Measurements from ENCODE around the gene ELP4.

DNA sequence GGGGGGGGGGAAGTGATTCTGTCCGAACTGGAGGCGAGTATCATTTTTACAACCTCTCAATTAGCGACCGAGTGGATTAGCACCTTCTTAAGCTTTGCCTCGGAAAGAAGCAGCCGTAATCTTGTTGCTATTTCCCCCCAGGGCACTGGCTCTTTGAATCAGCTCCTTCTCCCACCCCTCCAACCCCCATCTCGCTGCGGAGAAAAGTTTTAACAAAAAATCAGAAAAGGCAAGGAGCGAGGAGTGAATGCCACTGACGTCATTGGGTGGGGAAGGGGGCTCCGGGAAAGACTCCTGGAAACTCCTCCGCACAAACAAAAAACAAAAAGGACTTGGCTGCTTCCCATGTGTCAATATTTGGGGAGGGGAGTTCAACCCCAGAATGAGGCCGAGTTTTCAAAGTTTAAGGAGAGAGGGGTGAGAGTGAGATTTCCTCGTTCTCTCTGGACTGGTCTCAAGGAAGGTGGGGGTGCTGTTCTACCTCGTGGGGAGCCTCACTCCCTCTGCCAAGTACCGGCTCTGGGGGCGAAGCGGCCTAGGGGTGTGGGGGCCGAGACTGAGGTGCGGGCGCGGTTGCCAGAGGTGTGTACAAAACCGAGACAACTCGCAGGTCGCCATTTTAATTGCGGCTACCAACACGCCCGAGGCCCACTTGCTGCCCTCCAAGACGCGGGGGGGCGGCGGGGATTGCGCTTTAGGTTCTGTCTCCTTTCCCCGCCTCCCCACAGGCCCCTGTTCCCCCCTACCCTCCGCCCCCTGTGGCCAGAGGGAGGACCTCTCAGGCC, 304.0 kb downstream of the ELP4 start:
- TF ChIP-seq POLR2AphosphoS5 (IDR thresholded peaks at IDR 0.05; ENCODE audit: low read depth, low read length) = no peak
- TF ChIP-seq, protein P1, sequence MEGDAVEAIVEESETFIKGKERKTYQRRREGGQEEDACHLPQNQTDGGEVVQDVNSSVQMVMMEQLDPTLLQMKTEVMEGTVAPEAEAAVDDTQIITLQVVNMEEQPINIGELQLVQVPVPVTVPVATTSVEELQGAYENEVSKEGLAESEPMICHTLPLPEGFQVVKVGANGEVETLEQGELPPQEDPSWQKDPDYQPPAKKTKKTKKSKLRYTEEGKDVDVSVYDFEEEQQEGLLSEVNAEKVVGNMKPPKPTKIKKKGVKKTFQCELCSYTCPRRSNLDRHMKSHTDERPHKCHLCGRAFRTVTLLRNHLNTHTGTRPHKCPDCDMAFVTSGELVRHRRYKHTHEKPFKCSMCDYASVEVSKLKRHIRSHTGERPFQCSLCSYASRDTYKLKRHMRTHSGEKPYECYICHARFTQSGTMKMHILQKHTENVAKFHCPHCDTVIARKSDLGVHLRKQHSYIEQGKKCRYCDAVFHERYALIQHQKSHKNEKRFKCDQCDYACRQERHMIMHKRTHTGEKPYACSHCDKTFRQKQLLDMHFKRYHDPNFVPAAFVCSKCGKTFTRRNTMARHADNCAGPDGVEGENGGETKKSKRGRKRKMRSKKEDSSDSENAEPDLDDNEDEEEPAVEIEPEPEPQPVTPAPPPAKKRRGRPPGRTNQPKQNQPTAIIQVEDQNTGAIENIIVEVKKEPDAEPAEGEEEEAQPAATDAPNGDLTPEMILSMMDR (IDR thresholded peaks at IDR 0.05 in 2 of 3, conservative IDR thresholded peaks at IDR 0.05 in 1 of 3; ENCODE audit: borderline replicate concordance in 1 of 3, insufficient read depth in 1 of 3, low read depth in 2 of 3, low read length in 2 of 3) = no peak
- TF ChIP-seq POLR2A (IDR thresholded peaks at IDR 0.05; ENCODE audit: borderline replicate concordance, extremely low read depth, insufficient read depth, insufficient read length) = no peak
- no peak for TF ChIP-seq FOSL1 (IDR thresholded peaks at IDR 0.05; ENCODE audit: low read depth)
- TF ChIP-seq TCF7L2 (IDR thresholded peaks at IDR 0.05; ENCODE audit: borderline replicate concordance, extremely low read depth, insufficient read depth, insufficient read length) = no peak
- no peak for TF ChIP-seq SIN3A (IDR thresholded peaks at IDR 0.05; ENCODE audit: low read depth)
- no peak for TF ChIP-seq ELF1 (IDR thresholded peaks at IDR 0.05; ENCODE audit: borderline replicate concordance, low read depth)
- no peak for TF ChIP-seq RAD21 (IDR thresholded peaks at IDR 0.05; ENCODE audit: low read depth)
- no peak for TF ChIP-seq SP1 (IDR thresholded peaks at IDR 0.05; ENCODE audit: low read depth)
- TF ChIP-seq EZH2 (IDR thresholded peaks at IDR 0.05) = no peak
- TF ChIP-seq JUND (IDR thresholded peaks at IDR 0.05) = no peak
- TF ChIP-seq, protein P2, sequence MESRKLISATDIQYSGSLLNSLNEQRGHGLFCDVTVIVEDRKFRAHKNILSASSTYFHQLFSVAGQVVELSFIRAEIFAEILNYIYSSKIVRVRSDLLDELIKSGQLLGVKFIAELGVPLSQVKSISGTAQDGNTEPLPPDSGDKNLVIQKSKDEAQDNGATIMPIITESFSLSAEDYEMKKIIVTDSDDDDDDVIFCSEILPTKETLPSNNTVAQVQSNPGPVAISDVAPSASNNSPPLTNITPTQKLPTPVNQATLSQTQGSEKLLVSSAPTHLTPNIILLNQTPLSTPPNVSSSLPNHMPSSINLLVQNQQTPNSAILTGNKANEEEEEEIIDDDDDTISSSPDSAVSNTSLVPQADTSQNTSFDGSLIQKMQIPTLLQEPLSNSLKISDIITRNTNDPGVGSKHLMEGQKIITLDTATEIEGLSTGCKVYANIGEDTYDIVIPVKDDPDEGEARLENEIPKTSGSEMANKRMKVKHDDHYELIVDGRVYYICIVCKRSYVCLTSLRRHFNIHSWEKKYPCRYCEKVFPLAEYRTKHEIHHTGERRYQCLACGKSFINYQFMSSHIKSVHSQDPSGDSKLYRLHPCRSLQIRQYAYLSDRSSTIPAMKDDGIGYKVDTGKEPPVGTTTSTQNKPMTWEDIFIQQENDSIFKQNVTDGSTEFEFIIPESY (IDR thresholded peaks at IDR 0.05; ENCODE audit: extremely low read depth, insufficient replicate concordance, low read length) = no peak
- TF ChIP-seq, protein P3, sequence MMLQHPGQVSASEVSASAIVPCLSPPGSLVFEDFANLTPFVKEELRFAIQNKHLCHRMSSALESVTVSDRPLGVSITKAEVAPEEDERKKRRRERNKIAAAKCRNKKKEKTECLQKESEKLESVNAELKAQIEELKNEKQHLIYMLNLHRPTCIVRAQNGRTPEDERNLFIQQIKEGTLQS (IDR thresholded peaks at IDR 0.05) = no peak
- TF ChIP-seq EGR1 (IDR thresholded peaks at IDR 0.05; ENCODE audit: low read depth) = no peak

Measured in HCT116 (cell line).